Cardiac muscle cell (in vitro differentiated cells and primary cell): ENCODE results near the gene THEM4. TPM values are rescaled to one million over a fixed set of nuclear protein-coding genes. Genes with fewer than 3 reads are reported as not detected.

Experiments
- DNase-seq, 2 donors: peaks; one replicate each; pipeline versions ENCODE4 v3.0.0 to v3.0.0-alpha.2; 2010 to 2017; ENCODE audit warnings: low read depth in 1 of 2, low spot score in 1 of 2
- H3K27ac ChIP-seq: fragments of 200-600 bp; sonication (generic); 2 replicates; pipeline ENCODE4 v1.5.1; 2016
- H3K27me3 ChIP-seq: fragments of 200-600 bp; sonication (generic); 2 replicates; pipeline ENCODE4 v1.6.0; 2016; ENCODE audit warnings: control low read depth
- H3K36me3 ChIP-seq: fragments of 200-600 bp; sonication (generic); 2 replicates; pipeline ENCODE4 v1.5.1; 2016; ENCODE audit warnings: control low read depth
- H3K4me1 ChIP-seq: fragments of 200-600 bp; sonication (generic); 2 replicates; pipeline ENCODE4 v1.8.1; 2017; ENCODE audit warnings: low read depth, mild to moderate bottlenecking, mixed run types
- H3K4me3 ChIP-seq: fragments of 200-600 bp; sonication (generic); 2 replicates; pipeline ENCODE4 v1.5.1; 2016; ENCODE audit warnings: mild to moderate bottlenecking
- H3K9me3 ChIP-seq: fragments of 200-600 bp; sonication (generic); 2 replicates; pipeline ENCODE4 v1.5.1; 2017; ENCODE audit warnings: low read depth, mild to moderate bottlenecking, control low read depth
- CTCF ChIP-seq: IDR thresholded peaks from 2 replicates; pipeline ENCODE4 v1.5.1; 2012; ENCODE audit warnings: low read depth, mild to moderate bottlenecking, low read length
- polyA plus RNA-seq: library from polyadenylated mRNA; unstranded; fragments of >200 nt; fragmentation: Nextera tagmentation; extraction: Ambion mirVana; gene quantifications from 2 replicates; pipeline ENCODE4 v1.2.1, GENCODE V29; 2016
- total RNA-seq: library from RNA; depleted of rRNA; stranded (reverse); fragments of >200 nt; gene quantifications from 2 replicates; pipeline ENCODE4 v1.2.3, GENCODE V29; 2016

The THEM4 gene
- total and polyA plus RNA-seq, 2 experiments from 2014 or later, result 26.8 to 61.9 TPM

GRCh38 chr1:151916726-151917370 is 7.5 kb upstream of the THEM4 start:
- H3K9me3 ChIP-seq, result no peaks in the 10 kb centered on the region
- no peak for TF ChIP-seq CTCF
- no peaks in the 10 kb centered on the region for H3K27me3 ChIP-seq
- H3K4me1 ChIP-seq, result no peaks in the 10 kb centered on the region
- no peak overlapping the region for H3K27ac ChIP-seq
- no peak for DNase-seq
- H3K36me3 ChIP-seq, result no peaks in the 10 kb centered on the region
- H3K4me3 ChIP-seq, result no peak overlapping the region

- H3K27ac ChIP-seq, result no peak overlapping the region
- no peak overlapping the region for H3K4me3 ChIP-seq
- no peaks in the 10 kb centered on the region for H3K36me3 ChIP-seq
- no peak for DNase-seq
- H3K27me3 ChIP-seq, result no peaks in the 10 kb centered on the region
- H3K4me1 ChIP-seq, result no peaks in the 10 kb centered on the region
- H3K9me3 ChIP-seq, result no peaks in the 10 kb centered on the region
- no peak for TF ChIP-seq CTCF
These were observed 5.9 kb upstream of the THEM4 start for GRCh38 chr1:151915061-151915686.

- no peaks in the 10 kb centered on the region for H3K36me3 ChIP-seq
- no peaks in the 10 kb centered on the region for H3K4me1 ChIP-seq
- H3K4me3 ChIP-seq, result no peak overlapping the region
- DNase-seq, result no peak
- no peak for TF ChIP-seq CTCF
- no peak overlapping the region for H3K27ac ChIP-seq
- H3K27me3 ChIP-seq, result no peaks in the 10 kb centered on the region
- H3K9me3 ChIP-seq, result no peaks in the 10 kb centered on the region
These were observed 4.8 kb upstream of the THEM4 start for GRCh38 chr1:151914076-151914475.

- Histone ChIP-seq H3K27ac (no peak overlapping the region), H3K4me1 (no peaks in the 10 kb centered on the region), H3K9me3 (no peaks in the 10 kb centered on the region), H3K4me3 (no peak overlapping the region), H3K27me3 (no peaks in the 10 kb centered on the region), H3K36me3 (no peaks in the 10 kb centered on the region)
- no peak for DNase-seq
- no peak for TF ChIP-seq CTCF
These were observed 3.7 kb upstream of the THEM4 start for GRCh38 chr1:151912973-151913372.

- peaks cover 20% of the 10 kb centered on the region for H3K4me1 ChIP-seq
- peak in 1 of 2 donors; percentile 43 for DNase-seq
- no peaks in the 10 kb centered on the region for H3K36me3 ChIP-seq
- no peaks in the 10 kb centered on the region for H3K9me3 ChIP-seq
- peak overlapping the region; percentile 29 for H3K4me3 ChIP-seq
- TF ChIP-seq CTCF, result peak; percentile 31
- peak overlapping the region; percentile 91 for H3K27ac ChIP-seq
- H3K27me3 ChIP-seq, result no peaks in the 10 kb centered on the region
These were observed 1.1 kb downstream of the THEM4 start for GRCh38 chr1:151908228-151908691.
